ENCODE measurements around the gene CDCA7L.

The CDCA7L gene

DNA sequence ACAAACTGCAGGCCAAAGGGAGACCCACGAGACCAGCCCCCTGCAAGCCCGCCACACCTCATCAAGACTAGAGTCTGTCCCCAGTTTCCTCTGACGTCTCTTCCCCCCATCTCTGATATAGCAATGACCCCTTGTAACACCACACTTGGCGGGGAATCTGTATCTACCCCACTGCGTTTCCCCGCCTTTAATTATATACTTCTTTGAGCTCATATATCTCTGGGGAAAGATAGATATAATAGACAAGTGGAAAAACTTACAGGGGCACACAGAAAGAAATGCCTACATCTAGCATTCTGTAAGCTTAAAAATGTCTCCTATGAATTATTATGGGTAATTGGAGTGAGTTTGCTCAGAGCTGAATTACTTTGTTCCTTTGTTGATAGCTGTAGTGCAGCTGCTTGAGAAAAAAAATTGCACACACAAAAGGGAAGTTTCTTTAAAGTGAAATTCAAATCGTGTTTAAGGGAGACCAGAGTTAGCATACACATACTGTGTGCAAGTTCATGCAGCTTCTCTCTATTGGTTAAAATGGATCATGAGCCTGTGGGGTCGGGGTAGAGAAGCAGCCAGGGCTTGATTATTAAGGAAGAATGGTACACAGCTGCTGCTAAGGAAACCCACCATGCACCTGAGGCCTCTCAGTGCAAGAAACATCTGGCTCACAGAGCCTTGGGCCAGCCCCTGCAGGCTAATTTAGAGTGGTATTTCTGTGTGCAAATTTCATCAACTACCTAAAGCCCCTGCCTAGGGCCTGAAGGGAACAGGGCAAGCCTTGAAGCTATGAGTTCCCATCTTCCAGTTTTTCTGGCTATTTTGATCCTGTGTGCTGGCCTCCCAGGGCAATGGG, 32.5 kb downstream of the CDCA7L start:
- H3K27me3 ChIP-seq (replicated peaks; ENCODE audit: insufficient read depth, low read length), result no peaks in the 10 kb centered on the region

GRCh38 chr7:21912305-21912704, 33.4 kb downstream of the CDCA7L start:
- Histone ChIP-seq H3K9me2 (replicated peaks; ENCODE audit: insufficient read depth, low read length) (no peaks in the 10 kb centered on the region), H3K4me1 (ENCODE audit: low read length) (no peaks in the 10 kb centered on the region), H3F3A (ENCODE audit: insufficient read depth, low read length) (no peaks in the 10 kb centered on the region), H3K9me3 (replicated peaks; ENCODE audit: insufficient read depth, low read length) (no peaks in the 10 kb centered on the region), H3K4me3 (ENCODE audit: low read length) (no peak overlapping the region), H3K79me2 (ENCODE audit: low read length) (peaks cover 13% of the 10 kb centered on the region), H3K4me2 (ENCODE audit: low read depth, low read length) (no peak overlapping the region), H2AFZ (ENCODE audit: low read length) (no peak overlapping the region), H3K27ac (ENCODE audit: low read length) (no peak overlapping the region), H3K27me3 (replicated peaks; ENCODE audit: insufficient read depth, low read length) (no peaks in the 10 kb centered on the region), H3K36me3 (replicated peaks; ENCODE audit: insufficient read depth, low read length) (no peaks in the 10 kb centered on the region), H4K20me1 (ENCODE audit: insufficient read depth, low read length) (no peaks in the 10 kb centered on the region), H3K9ac (ENCODE audit: low read length) (no peak overlapping the region)
- TF ChIP-seq, protein P1, sequence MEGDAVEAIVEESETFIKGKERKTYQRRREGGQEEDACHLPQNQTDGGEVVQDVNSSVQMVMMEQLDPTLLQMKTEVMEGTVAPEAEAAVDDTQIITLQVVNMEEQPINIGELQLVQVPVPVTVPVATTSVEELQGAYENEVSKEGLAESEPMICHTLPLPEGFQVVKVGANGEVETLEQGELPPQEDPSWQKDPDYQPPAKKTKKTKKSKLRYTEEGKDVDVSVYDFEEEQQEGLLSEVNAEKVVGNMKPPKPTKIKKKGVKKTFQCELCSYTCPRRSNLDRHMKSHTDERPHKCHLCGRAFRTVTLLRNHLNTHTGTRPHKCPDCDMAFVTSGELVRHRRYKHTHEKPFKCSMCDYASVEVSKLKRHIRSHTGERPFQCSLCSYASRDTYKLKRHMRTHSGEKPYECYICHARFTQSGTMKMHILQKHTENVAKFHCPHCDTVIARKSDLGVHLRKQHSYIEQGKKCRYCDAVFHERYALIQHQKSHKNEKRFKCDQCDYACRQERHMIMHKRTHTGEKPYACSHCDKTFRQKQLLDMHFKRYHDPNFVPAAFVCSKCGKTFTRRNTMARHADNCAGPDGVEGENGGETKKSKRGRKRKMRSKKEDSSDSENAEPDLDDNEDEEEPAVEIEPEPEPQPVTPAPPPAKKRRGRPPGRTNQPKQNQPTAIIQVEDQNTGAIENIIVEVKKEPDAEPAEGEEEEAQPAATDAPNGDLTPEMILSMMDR (IDR thresholded peaks at IDR 0.05; ENCODE audit: low read length), result no peak
- no peak for TF ChIP-seq EZH2 (optimal IDR thresholded peaks at IDR 0.05; ENCODE audit: low read depth, low read length)
- TF ChIP-seq EZH2phosphoT487 (IDR thresholded peaks at IDR 0.05; ENCODE audit: low read length), result no peak
- DNase-seq, result no peak

More for the DNA sequence above, 32.5 kb downstream of the CDCA7L start:
- Histone ChIP-seq H3K4me1 (ENCODE audit: low read length) (no peaks in the 10 kb centered on the region), H3K79me2 (ENCODE audit: low read length) (peaks cover 20% of the 10 kb centered on the region), H2AFZ (ENCODE audit: low read length) (no peak overlapping the region), H3K36me3 (replicated peaks; ENCODE audit: insufficient read depth, low read length) (no peaks in the 10 kb centered on the region), H3K4me3 (ENCODE audit: low read length) (no peak overlapping the region), H3K9me2 (replicated peaks; ENCODE audit: insufficient read depth, low read length) (no peaks in the 10 kb centered on the region), H4K20me1 (ENCODE audit: insufficient read depth, low read length) (no peaks in the 10 kb centered on the region), H3K4me2 (ENCODE audit: low read depth, low read length) (no peak overlapping the region), H3K9me3 (replicated peaks; ENCODE audit: insufficient read depth, low read length) (no peaks in the 10 kb centered on the region), H3K27ac (ENCODE audit: low read length) (no peak overlapping the region), H3K9ac (ENCODE audit: low read length) (no peak overlapping the region), H3F3A (ENCODE audit: insufficient read depth, low read length) (no peaks in the 10 kb centered on the region)
- TF ChIP-seq EZH2phosphoT487 (IDR thresholded peaks at IDR 0.05; ENCODE audit: low read length) (no peak), EZH2 (optimal IDR thresholded peaks at IDR 0.05; ENCODE audit: low read depth, low read length) (no peak)
- TF ChIP-seq, protein P1 (IDR thresholded peaks at IDR 0.05; ENCODE audit: low read length), result no peak
- no peak for DNase-seq

- H3K9ac ChIP-seq (ENCODE audit: low read length), result no peak overlapping the region
- no peaks in the 10 kb centered on the region for H3K9me2 ChIP-seq (replicated peaks; ENCODE audit: insufficient read depth, low read length)
- H3K36me3 ChIP-seq (replicated peaks; ENCODE audit: insufficient read depth, low read length), result no peaks in the 10 kb centered on the region
- no peak overlapping the region for H2AFZ ChIP-seq (ENCODE audit: low read length)
- TF ChIP-seq, protein P1 (IDR thresholded peaks at IDR 0.05; ENCODE audit: low read length), result no peak
- no peak for TF ChIP-seq EZH2 (optimal IDR thresholded peaks at IDR 0.05; ENCODE audit: low read depth, low read length)
- TF ChIP-seq EZH2phosphoT487 (IDR thresholded peaks at IDR 0.05; ENCODE audit: low read length), result no peak
- DNase-seq, result no peak
- no peaks in the 10 kb centered on the region for H3K27me3 ChIP-seq (replicated peaks; ENCODE audit: insufficient read depth, low read length)
- no peaks in the 10 kb centered on the region for H4K20me1 ChIP-seq (ENCODE audit: insufficient read depth, low read length)
- H3K79me2 ChIP-seq (ENCODE audit: low read length), result peaks cover 9% of the 10 kb centered on the region
- no peak overlapping the region for H3K4me3 ChIP-seq (ENCODE audit: low read length)
- H3F3A ChIP-seq (ENCODE audit: insufficient read depth, low read length), result no peaks in the 10 kb centered on the region
- no peaks in the 10 kb centered on the region for H3K4me1 ChIP-seq (ENCODE audit: low read length)
- no peaks in the 10 kb centered on the region for H3K9me3 ChIP-seq (replicated peaks; ENCODE audit: insufficient read depth, low read length)
- H3K27ac ChIP-seq (ENCODE audit: low read length), result no peak overlapping the region
- H3K4me2 ChIP-seq (ENCODE audit: low read depth, low read length), result no peak overlapping the region
Measured at GRCh38 chr7:21911341-21911875, 34.3 kb downstream of the CDCA7L start.
